OCI-LY7 (cell line): ENCODE measurements around the gene CADM2.

Source experiments
- CTCF ChIP-seq: fragments of 200-600 bp; sonication (generic); conservative IDR thresholded peaks from 2 replicates; pipeline ENCODE4 v1.5.1; 2014; ENCODE audit warnings: mild to moderate bottlenecking, antibody characterized with exemption, low read length, moderate library complexity, mixed read lengths
- EZH2phosphoT487 ChIP-seq: fragments of 200-600 bp; sonication (generic); IDR thresholded peaks from 2 replicates; pipeline ENCODE4 v1.6.1; 2018; ENCODE audit warnings: low read depth, borderline replicate concordance, mild to moderate bottlenecking, mixed run types, antibody characterized with exemption, low read length, moderate library complexity, mixed read lengths

GRCh38 chr3:85586018-85586417 is 627.2 kb downstream of the CADM2 start:
- no peak for TF ChIP-seq EZH2phosphoT487
- no peak for TF ChIP-seq CTCF
